ENCODE results near the gene AFAP1L1.
"Not testable (repeated sequence)": the region's sequence is repeated elsewhere in the genome, so short reads cannot be mapped to it uniquely, and the experiment has no call there.

AFAP1L1 gene

GRCh38 chr5:149389552-149390495 lies 118.2 kb downstream of the AFAP1L1 start:
- Histone ChIP-seq H3K18ac (ENCODE audit: low read depth in 1 of 2, low read length in 2 of 2) (peak overlapping the region; percentile 90 to 93), H2BK5ac (ENCODE audit: low read depth, low read length, poor library complexity, severe bottlenecking) (no peak overlapping the region), H3K4me2 (ENCODE audit: low read length, poor library complexity, severe bottlenecking) (no peak overlapping the region), H3K36me3 (ENCODE audit: control insufficient read depth in 1 of 2, insufficient read depth in 2 of 2, low read depth in 1 of 2, low read length in 2 of 2) (no peaks in the 10 kb centered on the region), H3K27me3 (ENCODE audit: control insufficient read depth in 1 of 2, insufficient read depth in 1 of 2, low read length in 2 of 2) (no peaks in the 10 kb centered on the region), H3K9me3 (ENCODE audit: control insufficient read depth, low read length) (no peaks in the 10 kb centered on the region), H2BK120ac (ENCODE audit: low read depth, low read length) (peak overlapping the region; percentile 90), H3K4me3 (ENCODE audit: insufficient read depth in 1 of 2, low read depth in 1 of 2, low read length in 2 of 2) (no peak overlapping the region), H2BK15ac (ENCODE audit: low read depth, poor library complexity, severe bottlenecking) (no peak overlapping the region), H2AK5ac (ENCODE audit: low read length, severe bottlenecking) (no peak overlapping the region), H3K27ac (ENCODE audit: low read length, poor library complexity, severe bottlenecking) (no peak overlapping the region), H2BK12ac (ENCODE audit: low read length in 2 of 2) (peak overlapping the region; percentile 94 to 97), H3K23ac (ENCODE audit: low read length in 2 of 2) (no peak overlapping the region), H3K79me1 (replicated peaks; ENCODE audit: low read length, poor library complexity, severe bottlenecking) (no peaks in the 10 kb centered on the region), H3K14ac (ENCODE audit: low read length in 2 of 2) (peak overlapping the region in 1 of 2 experiments; percentile 61), H4K91ac (ENCODE audit: low read length) (peak overlapping the region; percentile 91), H2AFZ (ENCODE audit: low read depth, low read length) (no peak overlapping the region), H3K9ac (ENCODE audit: low read length) (no peak overlapping the region), H3K4me1 (ENCODE audit: control insufficient read depth, insufficient read depth, low read depth, low read length) (peaks cover 9% of the 10 kb centered on the region), H3K4ac (ENCODE audit: low read depth in 1 of 2, low read length in 2 of 2) (peak overlapping the region; percentile 5 to 45), H4K8ac (ENCODE audit: low read length) (peak overlapping the region; percentile 91)
- WGBS, result 56% methylated on average over 8 of the region's 11 CpGs
- DNase-seq, result peak; percentile 90

GRCh38 chr5:149391076-149391475 lies 119.4 kb downstream of the AFAP1L1 start:
- not testable (repeated sequence) for H3K4me1 ChIP-seq (ENCODE audit: control insufficient read depth, insufficient read depth, low read depth, low read length); H3K79me1 ChIP-seq (replicated peaks; ENCODE audit: low read length, poor library complexity, severe bottlenecking); H3K27ac ChIP-seq (ENCODE audit: low read length, poor library complexity, severe bottlenecking); H3K4me3 ChIP-seq (ENCODE audit: insufficient read depth in 1 of 2, low read depth in 1 of 2, low read length in 2 of 2); H3K4me2 ChIP-seq (ENCODE audit: low read length, poor library complexity, severe bottlenecking); H4K91ac ChIP-seq (ENCODE audit: low read length); H3K9me3 ChIP-seq (ENCODE audit: control insufficient read depth, low read length); DNase-seq; H2AFZ ChIP-seq (ENCODE audit: low read depth, low read length); H3K14ac ChIP-seq (ENCODE audit: low read length in 2 of 2); H4K8ac ChIP-seq (ENCODE audit: low read length); H3K36me3 ChIP-seq (ENCODE audit: control insufficient read depth in 1 of 2, insufficient read depth in 2 of 2, low read depth in 1 of 2, low read length in 2 of 2); H2BK15ac ChIP-seq (ENCODE audit: low read depth, poor library complexity, severe bottlenecking); H3K27me3 ChIP-seq (ENCODE audit: control insufficient read depth in 1 of 2, insufficient read depth in 1 of 2, low read length in 2 of 2); H2BK5ac ChIP-seq (ENCODE audit: low read depth, low read length, poor library complexity, severe bottlenecking); H3K23ac ChIP-seq (ENCODE audit: low read length in 2 of 2); H3K9ac ChIP-seq (ENCODE audit: low read length); H2AK5ac ChIP-seq (ENCODE audit: low read length, severe bottlenecking)
- Histone ChIP-seq H2BK12ac (ENCODE audit: low read length in 2 of 2) (peak overlapping the region; percentile 79 to 99), H2BK120ac (ENCODE audit: low read depth, low read length) (peak overlapping the region; percentile 21), H3K4ac (ENCODE audit: low read depth in 1 of 2, low read length in 2 of 2) (peak overlapping the region; percentile 59 to 64), H3K18ac (ENCODE audit: low read depth in 1 of 2, low read length in 2 of 2) (peak overlapping the region in 1 of 2 experiments; percentile 89)
- 91% methylated on average over 6 of the region's 6 CpGs for WGBS
